Measurements from ENCODE around the gene WDTC1.

- TF ChIP-seq CREB1 (CRISPR knock-in tag; IDR thresholded peaks at IDR 0.05; ENCODE audit: low read depth) (no peak), CTCF (conservative IDR thresholded peaks at IDR 0.05; ENCODE audit: low read depth in 2 of 2) (no peak), POLR2AphosphoS5 (IDR thresholded peaks at IDR 0.05; ENCODE audit: low read depth) (no peak), EZH2 (IDR thresholded peaks at IDR 0.05; ENCODE audit: low read depth, unreplicated experiment) (no peak), REST (IDR thresholded peaks at IDR 0.05; ENCODE audit: unreplicated experiment) (no peak), ZNF331 (CRISPR knock-in tag; IDR thresholded peaks at IDR 0.05; ENCODE audit: low read depth) (no peak), NANOG (IDR thresholded peaks at IDR 0.05; ENCODE audit: borderline replicate concordance) (no peak), JUNB (IDR thresholded peaks at IDR 0.05; ENCODE audit: unreplicated experiment) (no peak), EZH2phosphoT487 (IDR thresholded peaks at IDR 0.05; ENCODE audit: unreplicated experiment) (no peak), ETS1 (IDR thresholded peaks at IDR 0.05) (no peak), STAT1 (IDR thresholded peaks at IDR 0.05; ENCODE audit: unreplicated experiment) (no peak), ZNF462 (CRISPR knock-in tag; IDR thresholded peaks at IDR 0.05) (no peak)
Observed at GRCh38 chr1:27343639-27344025, 109.2 kb downstream of the WDTC1 start.

All from GM23338 (cell line).